HEK293T (cell line): ENCODE measurements around the gene TCF25.
A peak's percentile ranks its signal among the peaks of the same experiment; 100 is the strongest.
"Not testable (repeated sequence)": the region's sequence is repeated elsewhere in the genome, so short reads cannot be mapped to it uniquely, and the experiment has no call there.

ENCODE experiments used
- CTCF ChIA-PET: fragments of 350-600 bp; formaldehyde crosslinking; extraction: SDS; loops from one replicate; lab custom pipeline; 2021; ENCODE audit warnings: antibody characterized with exemption, inconsistent platforms; lab: Yijun Ruan, JAX
- POLR2A ChIA-PET: fragments of 350-600 bp; formaldehyde crosslinking; extraction: SDS; loops from one replicate; lab custom pipeline; 2020; ENCODE audit warnings: antibody characterized with exemption, inconsistent platforms; lab: Yijun Ruan, JAX
- DNase-seq: peaks from one replicate; pipeline ENCODE4 v3.0.0; 2012; ENCODE audit warnings: mixed read lengths; ENCODE audit errors: extremely low spot score
- ARNT ChIP-seq: fragments of 450-650 bp; IDR thresholded peaks from 2 replicates; pipeline ENCODE4 v1.6.1; 2017; ENCODE audit warnings: mild to moderate bottlenecking
- BHLHE40 ChIP-seq: fragments of 450-650 bp; IDR thresholded peaks from 2 replicates; pipeline ENCODE4 v1.6.1; 2016; ENCODE audit warnings: mild to moderate bottlenecking, moderate library complexity, borderline replicate concordance
- CTBP1 ChIP-seq: fragments of 450-650 bp; IDR thresholded peaks from 2 replicates; pipeline ENCODE4 v1.6.1; 2016; ENCODE audit warnings: borderline replicate concordance
- ELF4 ChIP-seq: fragments of 450-650 bp; IDR thresholded peaks from 2 replicates; pipeline ENCODE4 v1.6.1; 2017; ENCODE audit warnings: antibody characterized with exemption
- FOXA1 ChIP-seq: fragments of 450-650 bp; IDR thresholded peaks from 2 replicates; pipeline ENCODE4 v1.6.1; 2016; ENCODE audit warnings: mild to moderate bottlenecking
- FOXK2 ChIP-seq: fragments of 450-650 bp; IDR thresholded peaks from 2 replicates; pipeline ENCODE4 v1.6.1; 2016; ENCODE audit warnings: mild to moderate bottlenecking
- FOXM1 ChIP-seq: fragments of 450-650 bp; IDR thresholded peaks from 2 replicates; pipeline ENCODE4 v1.6.1; 2017; ENCODE audit warnings: mild to moderate bottlenecking, borderline replicate concordance
- HDGF ChIP-seq: fragments of 450-650 bp; IDR thresholded peaks from 2 replicates; pipeline ENCODE4 v1.6.1; 2017; ENCODE audit warnings: antibody characterized with exemption, borderline replicate concordance
- L3MBTL2 ChIP-seq: fragments of 450-650 bp; conservative IDR thresholded peaks from 2 replicates; pipeline ENCODE4 v1.6.1; 2016; ENCODE audit warnings: mild to moderate bottlenecking
- LEF1 ChIP-seq: fragments of 450-650 bp; IDR thresholded peaks from 2 replicates; pipeline ENCODE4 v1.6.1; 2017; ENCODE audit warnings: mild to moderate bottlenecking, borderline replicate concordance
- NFRKB ChIP-seq: fragments of 450-650 bp; IDR thresholded peaks from 2 replicates; pipeline ENCODE4 v1.6.1; 2016; ENCODE audit warnings: mild to moderate bottlenecking, moderate library complexity
- SP1 ChIP-seq: fragments of 450-650 bp; IDR thresholded peaks from 2 replicates; pipeline ENCODE4 v1.6.1; 2017
- SUZ12 ChIP-seq: fragments of 450-650 bp; IDR thresholded peaks from 2 replicates; pipeline ENCODE4 v1.6.1; 2016; ENCODE audit warnings: mild to moderate bottlenecking
- ZNF384 ChIP-seq: fragments of 450-650 bp; IDR thresholded peaks from 2 replicates; pipeline ENCODE4 v1.6.1; 2016
- TF ChIP-seq, protein P1 (sequence below): fragments of 450-650 bp; IDR thresholded peaks from 2 replicates; pipeline ENCODE4 v1.6.1; 2016

Gene TCF25

DNA sequence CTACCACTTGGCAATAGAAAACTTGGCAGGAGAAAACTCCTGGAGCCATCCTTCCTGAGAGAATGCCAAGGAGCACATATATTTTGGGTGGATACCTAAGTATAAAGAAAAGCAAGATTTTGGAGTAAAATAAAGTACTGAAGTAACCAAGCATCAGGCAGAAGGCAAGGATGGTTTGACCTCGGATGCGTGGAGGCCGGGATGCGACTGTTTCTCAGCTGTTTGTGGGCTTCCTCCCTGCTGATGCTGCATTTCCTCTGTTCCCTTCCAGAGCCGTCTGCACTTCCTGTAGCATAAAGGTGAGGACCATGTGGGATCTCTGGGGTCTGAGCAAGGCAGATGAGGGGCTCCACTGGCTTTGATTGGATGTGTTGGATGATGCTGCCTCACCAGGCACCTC is 5.5 kb upstream of the TCF25 start:
- TF ChIP-seq ZNF384 (no peak), CTBP1 (no peak), LEF1 (no peak), FOXK2 (no peak), NFRKB (no peak), BHLHE40 (no peak), FOXM1 (no peak), HDGF (no peak), FOXA1 (no peak), SP1 (no peak)
- TF ChIP-seq, protein P1, sequence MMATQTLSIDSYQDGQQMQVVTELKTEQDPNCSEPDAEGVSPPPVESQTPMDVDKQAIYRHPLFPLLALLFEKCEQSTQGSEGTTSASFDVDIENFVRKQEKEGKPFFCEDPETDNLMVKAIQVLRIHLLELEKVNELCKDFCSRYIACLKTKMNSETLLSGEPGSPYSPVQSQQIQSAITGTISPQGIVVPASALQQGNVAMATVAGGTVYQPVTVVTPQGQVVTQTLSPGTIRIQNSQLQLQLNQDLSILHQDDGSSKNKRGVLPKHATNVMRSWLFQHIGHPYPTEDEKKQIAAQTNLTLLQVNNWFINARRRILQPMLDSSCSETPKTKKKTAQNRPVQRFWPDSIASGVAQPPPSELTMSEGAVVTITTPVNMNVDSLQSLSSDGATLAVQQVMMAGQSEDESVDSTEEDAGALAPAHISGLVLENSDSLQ = no peak
- POLR2A ChIA-PET = no interaction called here
- DNase-seq = no peak
- CTCF ChIA-PET = no interaction called here

DNA sequence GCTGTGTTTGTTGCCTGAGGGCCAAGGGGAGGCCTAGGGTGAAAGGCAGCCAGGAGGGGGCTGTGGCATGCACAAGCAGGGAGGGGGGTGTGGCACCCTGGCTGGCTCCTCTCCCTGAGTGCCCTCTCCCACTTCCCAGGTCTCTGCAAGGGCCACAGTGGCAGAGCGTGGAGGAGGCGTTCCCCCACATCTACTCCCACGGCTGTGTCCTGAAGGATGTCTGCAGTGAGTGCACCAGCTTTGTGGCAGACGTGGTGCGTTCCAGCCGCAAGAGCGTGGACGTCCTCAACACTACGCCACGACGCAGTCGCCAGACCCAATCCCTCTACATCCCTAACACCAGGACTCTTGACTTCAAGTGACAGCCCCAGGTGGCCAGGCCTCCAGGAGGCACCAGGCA is 3.5 kb upstream of the TCF25 start:
- POLR2A ChIA-PET = interaction anchor here (0.8 to 4.2 kb wide), 2 partner anchors 10 to 55 kb away, joined by 3 to 30 read pairs; no protein-coding TSS in a partner anchor
- DNase-seq = no peak
- CTCF ChIA-PET = interaction anchor here (1.0 kb wide), 1 partner anchor 9 kb away, joined by 4 read pairs; no protein-coding TSS in a partner anchor
- no peak for TF ChIP-seq LEF1
- TF ChIP-seq BHLHE40 = no peak
- no peak for TF ChIP-seq HDGF
- no peak for TF ChIP-seq ARNT
- TF ChIP-seq ZNF384 = no peak
- no peak for TF ChIP-seq ELF4
- TF ChIP-seq FOXM1 = no peak
- TF ChIP-seq, protein P1 = no peak
- TF ChIP-seq SUZ12 = no peak
- TF ChIP-seq FOXA1 = no peak
- no peak for TF ChIP-seq SP1
- no peak for TF ChIP-seq FOXK2
- no peak for TF ChIP-seq CTBP1
- no peak for TF ChIP-seq L3MBTL2
- TF ChIP-seq NFRKB = no peak

DNA sequence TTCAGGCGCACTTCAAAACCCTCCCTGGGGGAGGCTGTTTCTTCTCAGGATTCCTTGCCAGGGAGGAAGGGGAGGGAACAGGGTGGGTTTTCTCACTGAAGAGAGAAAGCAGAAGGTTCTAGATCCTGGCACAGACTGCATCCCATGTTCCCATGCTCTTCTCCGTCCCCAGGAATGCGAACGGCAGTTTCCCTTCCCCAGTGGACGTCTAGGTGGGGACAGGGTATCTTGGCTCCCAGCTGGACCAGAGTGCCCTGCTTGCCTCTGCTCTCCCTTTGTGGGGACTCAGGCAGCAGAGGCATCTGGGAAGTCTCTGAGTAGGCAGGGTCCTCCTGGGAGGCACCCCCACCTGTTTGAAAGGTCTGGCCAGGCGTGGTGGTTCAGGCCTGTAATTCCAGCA is 3.0 kb upstream of the TCF25 start:
- DNase-seq = no peak
- TF ChIP-seq FOXK2 = no peak
- TF ChIP-seq FOXM1 = no peak
- TF ChIP-seq LEF1 = no peak
- TF ChIP-seq L3MBTL2 = no peak
- TF ChIP-seq CTBP1 = no peak
- TF ChIP-seq SP1 = no peak
- no peak for TF ChIP-seq SUZ12
- POLR2A ChIA-PET = interaction anchor here (0.8 to 4.2 kb wide), 2 partner anchors 11 to 55 kb away, joined by 3 to 30 read pairs; no protein-coding TSS in a partner anchor
- CTCF ChIA-PET = interaction anchor here (1.0 kb wide), 1 partner anchor 9 kb away, joined by 4 read pairs; no protein-coding TSS in a partner anchor

GRCh38 chr16:89871895-89872294 is 1.5 kb upstream of the TCF25 start:
- POLR2A ChIA-PET = interaction anchor here (0.8 to 4.2 kb wide), 6 partner anchors 8 to 149 kb away, joined by 3 to 30 read pairs (median 4); partner anchors contain the start of genes FANCA and MC1R
- CTCF ChIA-PET = interaction anchor here (1.0 to 1.6 kb wide), 3 partner anchors 11 to 47 kb away, joined by 3 to 6 read pairs (median 3); partner anchors contain the start of gene MC1R
- DNase-seq = no peak
- TF ChIP-seq, protein P1 = no peak
- TF ChIP-seq HDGF = no peak
- TF ChIP-seq L3MBTL2 = no peak
- no peak for TF ChIP-seq ARNT
- no peak for TF ChIP-seq SUZ12
- TF ChIP-seq ZNF384 = no peak
- TF ChIP-seq CTBP1 = no peak
- no peak for TF ChIP-seq NFRKB
- no peak for TF ChIP-seq LEF1
- no peak for TF ChIP-seq SP1
- TF ChIP-seq FOXK2 = no peak
- no peak for TF ChIP-seq FOXA1
- no peak for TF ChIP-seq ELF4
- TF ChIP-seq BHLHE40 = no peak

- POLR2A ChIA-PET = interaction anchor here (0.6 to 4.2 kb wide), 26 partner anchors 8 to 174 kb away, joined by 3 to 34 read pairs (median 4); partner anchors contain the start of genes MC1R and TUBB3
- TF ChIP-seq SP1 = 0 out of 2 replicates have a peak, but pooled peaks have one; percentile 24
- no peak for TF ChIP-seq BHLHE40
- CTCF ChIA-PET = interaction anchor here (1.0 kb wide), 1 partner anchor 146 kb away, joined by 8 read pairs; no protein-coding TSS in a partner anchor
- DNase-seq = peak; percentile 99
These were observed 739 bp downstream of the TCF25 start for GRCh38 chr16:89873972-89874689.

GRCh38 chr16:89879123-89879522 is 5.7 kb downstream of the TCF25 start:
- DNase-seq, CTCF ChIA-PET, POLR2A ChIA-PET: not testable (repeated sequence)
